WTC11 (cell line): ENCODE data around the gene GTF3C4. TPM values are rescaled to one million over a fixed set of nuclear protein-coding genes. Genes with fewer than 3 reads are reported as not detected.

Experiments
- ATAC-seq: fragments of 200-7000 bp; cut with Tn5 transposase; 2 replicates; pipeline ENCODE4 v1.10.0; 2021; ENCODE audit warnings: mild to moderate bottlenecking, moderate library complexity
- CTCF ChIA-PET: fragments of 300-600 bp; sonication (Branson Sonifier 250); formaldehyde crosslinking; loops from one replicate; lab custom pipeline; 2021; ENCODE audit warnings: antibody characterized with exemption; lab: Charles Lee
- POLR2A ChIA-PET: fragments of 350-600 bp; sonication (Branson Sonifier 250); formaldehyde crosslinking; loops from one replicate; lab custom pipeline; 2021; ENCODE audit warnings: antibody characterized with exemption; lab: Charles Lee
- DNase-seq: peaks from one replicate; pipeline ENCODE4 v3.0.0; 2021; ENCODE audit warnings: low spot score
- H3K27ac Mint-ChIP-seq: 2 replicates; pipeline ENCODE4 v1.8.0; 2021; ENCODE audit warnings: mixed read lengths
- H3K27me3 Mint-ChIP-seq: 2 replicates; pipeline ENCODE4 v1.8.0; 2021; ENCODE audit warnings: low read depth, mild to moderate bottlenecking, moderate library complexity, mixed read lengths
- H3K36me3 Mint-ChIP-seq: 2 replicates; pipeline ENCODE4 v1.8.0; 2021; ENCODE audit warnings: mixed read lengths
- H3K4me1 Mint-ChIP-seq: 2 replicates; pipeline ENCODE4 v1.8.0; 2022; ENCODE audit warnings: mixed read lengths
- H3K4me3 Mint-ChIP-seq: 2 replicates; pipeline ENCODE4 v1.8.0; 2021; ENCODE audit warnings: mild to moderate bottlenecking, moderate library complexity, mixed read lengths
- H3K9me3 Mint-ChIP-seq: 2 replicates; pipeline ENCODE4 v1.8.0; 2021; ENCODE audit warnings: mixed read lengths
- ARID4B ChIP-seq: sonication (generic); formaldehyde crosslinking; IDR thresholded peaks from 2 replicates; pipeline ENCODE4 v1.8.0; 2023; ENCODE audit warnings: missing genetic modification reagents, mild to moderate bottlenecking, borderline replicate concordance
- ATF1 ChIP-seq: sonication (generic); formaldehyde crosslinking; IDR thresholded peaks from 2 replicates; pipeline ENCODE4 v1.8.1; 2023; ENCODE audit warnings: mild to moderate bottlenecking, moderate library complexity, missing genetic modification reagents
- E2F5 ChIP-seq: sonication (generic); formaldehyde crosslinking; IDR thresholded peaks from 2 replicates; pipeline ENCODE4 v1.8.1; 2022; ENCODE audit warnings: mild to moderate bottlenecking, moderate library complexity, missing genetic modification reagents
- EMX1 ChIP-seq: fragments of 250-450 bp; sonication (Bioruptor Pico); IDR thresholded peaks from 2 replicates; pipeline ENCODE4 v1.8.0; 2021; ENCODE audit warnings: mild to moderate bottlenecking
- ESRRA ChIP-seq: sonication (generic); formaldehyde crosslinking; IDR thresholded peaks from 2 replicates; pipeline ENCODE4 v1.8.1; 2022; ENCODE audit warnings: mild to moderate bottlenecking, missing genetic modification reagents, borderline replicate concordance
- FOXP4 ChIP-seq: sonication (generic); formaldehyde crosslinking; IDR thresholded peaks from 2 replicates; pipeline ENCODE4 v1.8.0; 2022; ENCODE audit warnings: mild to moderate bottlenecking, missing genetic modification reagents
- IRF2 ChIP-seq: sonication (generic); formaldehyde crosslinking; IDR thresholded peaks from 2 replicates; pipeline ENCODE4 v1.8.0; 2022; ENCODE audit warnings: low read depth, missing genetic modification reagents, borderline replicate concordance
- KAT7 ChIP-seq: sonication (generic); formaldehyde crosslinking; IDR thresholded peaks from 2 replicates; pipeline ENCODE4 v1.8.1; 2023; ENCODE audit warnings: missing genetic modification reagents, mild to moderate bottlenecking, borderline replicate concordance
- MXD4 ChIP-seq: fragments of 250-450 bp; sonication (Bioruptor Pico); IDR thresholded peaks from 2 replicates; pipeline ENCODE4 v1.8.0; 2021; ENCODE audit warnings: mild to moderate bottlenecking, moderate library complexity, borderline replicate concordance
- NFYB ChIP-seq: sonication (generic); formaldehyde crosslinking; conservative IDR thresholded peaks from 2 replicates; pipeline ENCODE4 v1.8.0; 2022; ENCODE audit warnings: low read depth, missing genetic modification reagents
- SMAD3 ChIP-seq: sonication (generic); formaldehyde crosslinking; IDR thresholded peaks from 2 replicates; pipeline ENCODE4 v1.8.0; 2022; ENCODE audit warnings: missing genetic modification reagents, mild to moderate bottlenecking, borderline replicate concordance
- TEAD4 ChIP-seq: sonication (generic); formaldehyde crosslinking; IDR thresholded peaks from 2 replicates; pipeline ENCODE4 v1.8.0; 2022; ENCODE audit warnings: mild to moderate bottlenecking, missing genetic modification reagents
- TP53 ChIP-seq: sonication (generic); formaldehyde crosslinking; IDR thresholded peaks from 2 replicates; pipeline ENCODE4 v1.8.1; 2023; ENCODE audit warnings: mild to moderate bottlenecking, missing genetic modification reagents
- USF1 ChIP-seq: sonication (generic); formaldehyde crosslinking; IDR thresholded peaks from 2 replicates; pipeline ENCODE4 v1.8.0; 2022; ENCODE audit warnings: mild to moderate bottlenecking, missing genetic modification reagents
- ZNF263 ChIP-seq: sonication (generic); formaldehyde crosslinking; IDR thresholded peaks from 2 replicates; pipeline ENCODE4 v1.8.1; 2022; ENCODE audit warnings: low read depth, mild to moderate bottlenecking, moderate library complexity, missing genetic modification reagents
- total RNA-seq: library from RNA; stranded (reverse); gene quantifications from 3 replicates; pipeline ENCODE4 v1.2.3, GENCODE V29; 2021
- TF ChIP-seq, protein P1 (sequence below): sonication (generic); formaldehyde crosslinking; IDR thresholded peaks from 2 replicates; pipeline ENCODE4 v1.8.1; 2022; ENCODE audit warnings: low read depth, mild to moderate bottlenecking, moderate library complexity, missing genetic modification reagents, borderline replicate concordance
- TF ChIP-seq, protein P2 (sequence below): sonication (generic); formaldehyde crosslinking; IDR thresholded peaks from 2 replicates; pipeline ENCODE4 v1.8.0; 2022; ENCODE audit warnings: missing genetic modification reagents

Gene GTF3C4
- total RNA-seq, 1 experiment from 2014 or later = 31.6 TPM

GRCh38 chr9:132631685-132632084 is 38.6 kb upstream of the GTF3C4 start:
- no peaks in the 10 kb centered on the region for H3K27me3 Mint-ChIP-seq
- no peak for DNase-seq
- no peak overlapping the region for H3K4me3 Mint-ChIP-seq
- ChIA-PET POLR2A (no interaction called here), CTCF (no interaction called here)
- peaks cover 16% of the 10 kb centered on the region for H3K4me1 Mint-ChIP-seq
- ATAC-seq = no peak
- no peak for TF ChIP-seq TEAD4 (CRISPR knock-in tag)
- TF ChIP-seq ZNF263 (CRISPR knock-in tag) = no peak
- TF ChIP-seq TP53 = no peak
- no peak for TF ChIP-seq ESRRA
- TF ChIP-seq, protein P1, sequence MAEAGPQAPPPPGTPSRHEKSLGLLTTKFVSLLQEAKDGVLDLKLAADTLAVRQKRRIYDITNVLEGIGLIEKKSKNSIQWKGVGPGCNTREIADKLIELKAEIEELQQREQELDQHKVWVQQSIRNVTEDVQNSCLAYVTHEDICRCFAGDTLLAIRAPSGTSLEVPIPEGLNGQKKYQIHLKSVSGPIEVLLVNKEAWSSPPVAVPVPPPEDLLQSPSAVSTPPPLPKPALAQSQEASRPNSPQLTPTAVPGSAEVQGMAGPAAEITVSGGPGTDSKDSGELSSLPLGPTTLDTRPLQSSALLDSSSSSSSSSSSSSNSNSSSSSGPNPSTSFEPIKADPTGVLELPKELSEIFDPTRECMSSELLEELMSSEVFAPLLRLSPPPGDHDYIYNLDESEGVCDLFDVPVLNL (CRISPR knock-in tag) = no peak
- no peak for TF ChIP-seq KAT7 (CRISPR knock-in tag)
- no peak for TF ChIP-seq MXD4
- TF ChIP-seq SMAD3 = no peak
- no peak for TF ChIP-seq ATF1 (CRISPR knock-in tag)
- no peak for TF ChIP-seq USF1 (CRISPR knock-in tag)
- no peak for TF ChIP-seq FOXP4 (CRISPR knock-in tag)
- H3K36me3 Mint-ChIP-seq = peaks cover 28% of the 10 kb centered on the region
- no peak overlapping the region; the same call in 1 of the 2 replicates for H3K27ac Mint-ChIP-seq
- no peaks in the 10 kb centered on the region for H3K9me3 Mint-ChIP-seq

DNA sequence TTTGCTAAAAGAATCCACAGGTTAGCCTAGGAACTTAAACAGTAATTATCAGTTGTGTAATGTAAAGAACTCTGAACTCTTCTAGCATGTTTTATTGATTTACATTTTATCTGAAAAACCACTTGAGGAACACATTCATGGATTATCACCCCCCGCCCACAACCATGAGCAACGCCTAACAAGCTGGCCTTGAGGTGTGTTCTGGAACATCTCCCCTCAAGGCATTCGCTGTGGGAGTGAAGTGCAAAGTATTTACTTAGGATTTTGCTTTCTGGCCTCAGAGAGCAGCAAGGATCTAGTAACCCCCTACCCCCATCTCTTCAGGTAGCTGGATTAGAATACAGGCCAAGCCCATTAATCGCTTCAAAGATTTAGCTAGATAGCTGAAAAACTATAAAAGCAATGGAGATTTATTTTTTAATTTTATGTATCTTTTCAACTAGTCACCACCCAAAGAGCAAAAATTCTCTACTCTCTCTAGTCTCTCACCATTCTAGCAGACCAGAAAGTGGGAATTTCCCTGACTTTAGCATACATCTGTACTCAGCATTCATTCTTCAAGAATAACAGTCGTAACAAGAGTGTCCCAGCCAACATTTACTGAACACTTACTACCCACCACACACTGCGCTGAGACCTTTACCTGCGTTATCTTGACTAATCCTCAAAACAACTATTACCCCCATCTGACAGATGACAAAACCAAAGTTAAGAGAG is 37.7 kb upstream of the GTF3C4 start:
- POLR2A ChIA-PET = no interaction called here
- TF ChIP-seq, protein P2, sequence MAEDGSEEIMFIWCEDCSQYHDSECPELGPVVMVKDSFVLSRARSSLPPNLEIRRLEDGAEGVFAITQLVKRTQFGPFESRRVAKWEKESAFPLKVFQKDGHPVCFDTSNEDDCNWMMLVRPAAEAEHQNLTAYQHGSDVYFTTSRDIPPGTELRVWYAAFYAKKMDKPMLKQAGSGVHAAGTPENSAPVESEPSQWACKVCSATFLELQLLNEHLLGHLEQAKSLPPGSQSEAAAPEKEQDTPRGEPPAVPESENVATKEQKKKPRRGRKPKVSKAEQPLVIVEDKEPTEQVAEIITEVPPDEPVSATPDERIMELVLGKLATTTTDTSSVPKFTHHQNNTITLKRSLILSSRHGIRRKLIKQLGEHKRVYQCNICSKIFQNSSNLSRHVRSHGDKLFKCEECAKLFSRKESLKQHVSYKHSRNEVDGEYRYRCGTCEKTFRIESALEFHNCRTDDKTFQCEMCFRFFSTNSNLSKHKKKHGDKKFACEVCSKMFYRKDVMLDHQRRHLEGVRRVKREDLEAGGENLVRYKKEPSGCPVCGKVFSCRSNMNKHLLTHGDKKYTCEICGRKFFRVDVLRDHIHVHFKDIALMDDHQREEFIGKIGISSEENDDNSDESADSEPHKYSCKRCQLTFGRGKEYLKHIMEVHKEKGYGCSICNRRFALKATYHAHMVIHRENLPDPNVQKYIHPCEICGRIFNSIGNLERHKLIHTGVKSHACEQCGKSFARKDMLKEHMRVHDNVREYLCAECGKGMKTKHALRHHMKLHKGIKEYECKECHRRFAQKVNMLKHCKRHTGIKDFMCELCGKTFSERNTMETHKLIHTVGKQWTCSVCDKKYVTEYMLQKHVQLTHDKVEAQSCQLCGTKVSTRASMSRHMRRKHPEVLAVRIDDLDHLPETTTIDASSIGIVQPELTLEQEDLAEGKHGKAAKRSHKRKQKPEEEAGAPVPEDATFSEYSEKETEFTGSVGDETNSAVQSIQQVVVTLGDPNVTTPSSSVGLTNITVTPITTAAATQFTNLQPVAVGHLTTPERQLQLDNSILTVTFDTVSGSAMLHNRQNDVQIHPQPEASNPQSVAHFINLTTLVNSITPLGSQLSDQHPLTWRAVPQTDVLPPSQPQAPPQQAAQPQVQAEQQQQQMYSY (CRISPR knock-in tag) = no peak
- TF ChIP-seq ARID4B (CRISPR knock-in tag) (no peak), IRF2 (CRISPR knock-in tag) (no peak), EMX1 (CRISPR knock-in tag) (no peak), NFYB (CRISPR knock-in tag) (no peak), E2F5 (CRISPR knock-in tag) (no peak)
- TF ChIP-seq, all 79 proteins: peak for 0
- DNase-seq = no peak
- ATAC-seq = no peak
- Mint-ChIP-seq H3K27me3 (no peaks in the 10 kb centered on the region), H3K36me3 (peaks cover 33% of the 10 kb centered on the region), H3K27ac (no peak overlapping the region; the same call in 1 of the 2 replicates), H3K4me3 (no peak overlapping the region), H3K4me1 (peaks cover 10% of the 10 kb centered on the region), H3K9me3 (no peaks in the 10 kb centered on the region)
- CTCF ChIA-PET = no interaction called here
